Adrenal gland (tissue), 5 donors: Measurements from ENCODE around the gene MRPS25.

ENCODE experiments used
- CTCF ChIP-seq, 6 experiments: fragments of 450-650 bp in 4 of 6; fragments of 200-600 bp in 2 of 6; sonication (generic) in 1 of 6; IDR thresholded peaks; 1 replicate in 5 of 6; 2 replicates in 1 of 6; pipeline versions ENCODE4 v1.5.1 to v1.8.0; 2016 to 2021; ENCODE audit warnings: antibody characterized with exemption in 6 of 6, mild to moderate bottlenecking in 2 of 6, moderate library complexity in 1 of 6
- POLR2A ChIP-seq, 2 donors: fragments of 450-650 bp; IDR thresholded peaks; one replicate each; pipeline ENCODE4 v1.6.1; 2017; ENCODE audit warnings: antibody characterized with exemption in 2 of 2, mild to moderate bottlenecking in 2 of 2, moderate library complexity in 1 of 2
- donor health status: DM: no; HTN: no; CAD: no.

- TF ChIP-seq POLR2A (IDR thresholded peaks at IDR 0.05): no peak
- no peak for TF ChIP-seq CTCF (IDR thresholded peaks at IDR 0.05)
Observed at GRCh38 chr3:15015456-15015855, 49.7 kb downstream of the MRPS25 start.
